Smooth muscle cell (in vitro differentiated cells): Measurements from ENCODE around the gene KCNG2. TPM values are rescaled to one million over a fixed set of nuclear protein-coding genes. Genes with fewer than 3 reads are reported as not detected.

Experiments
- DNase-seq: peaks from one replicate; lab custom pipeline; 2025; ENCODE audit not compliant: unreplicated experiment; lab: John Stamatoyannopoulos, UW
- H2AFZ ChIP-seq: fragments of 200-600 bp; sonication (generic); 2 replicates; pipeline ENCODE4 v1.6.0; 2016; ENCODE audit warnings: antibody characterized with exemption, low read depth, mild to moderate bottlenecking
- H3F3A ChIP-seq: fragments of 200-600 bp; sonication (generic); 2 replicates; pipeline ENCODE4 v1.6.0; 2017; ENCODE audit warnings: antibody characterized with exemption, low read depth
- H3K27ac ChIP-seq: fragments of 200-600 bp; sonication (generic); 2 replicates; pipeline ENCODE4 v1.5.1; 2016; ENCODE audit warnings: low read depth, mild to moderate bottlenecking
- H3K27me3 ChIP-seq: fragments of 200-600 bp; sonication (generic); 2 replicates; pipeline ENCODE4 v1.6.1; 2016; ENCODE audit warnings: low read depth, mild to moderate bottlenecking
- H3K36me3 ChIP-seq: fragments of 200-600 bp; sonication (generic); 2 replicates; pipeline ENCODE4 v1.5.1; 2016; ENCODE audit warnings: low read depth
- H3K4me1 ChIP-seq: fragments of 200-600 bp; sonication (generic); 2 replicates; pipeline ENCODE4 v1.5.1; 2016; ENCODE audit warnings: low read depth
- H3K4me2 ChIP-seq: fragments of 200-600 bp; sonication (generic); 2 replicates; pipeline ENCODE4 v1.6.0; 2016; ENCODE audit warnings: mild to moderate bottlenecking
- H3K4me3 ChIP-seq: fragments of 200-600 bp; sonication (generic); 2 replicates; pipeline ENCODE4 v1.5.1; 2016; ENCODE audit warnings: mild to moderate bottlenecking
- H3K79me2 ChIP-seq: fragments of 200-600 bp; sonication (generic); 2 replicates; pipeline ENCODE4 v1.6.0; 2016; ENCODE audit warnings: low read depth, mild to moderate bottlenecking
- H3K9ac ChIP-seq: fragments of 200-600 bp; sonication (generic); 2 replicates; pipeline ENCODE4 v1.6.0; 2016; ENCODE audit warnings: low read depth
- H3K9me3 ChIP-seq: fragments of 200-600 bp; sonication (generic); replicated peaks from 2 replicates; pipeline ENCODE4 v1.5.1; 2016; ENCODE audit warnings: low read depth
- H4K20me1 ChIP-seq: fragments of 200-600 bp; sonication (generic); 2 replicates; pipeline ENCODE4 v1.6.0; 2016; ENCODE audit warnings: low read depth
- CTCF ChIP-seq: fragments of 200-600 bp; sonication (generic); IDR thresholded peaks from 2 replicates; pipeline ENCODE4 v1.5.1; 2017; ENCODE audit warnings: borderline replicate concordance, mild to moderate bottlenecking, antibody characterized with exemption; ENCODE audit not compliant: insufficient read depth, poor library complexity, severe bottlenecking
- WGBS: methylation state at CpG from one replicate; pipeline ENCODE4 v1.1.7; 2016; ENCODE audit warnings: low lambda C conversion rate; 5-methylcytosine and 5-hydroxymethylcytosine counted together
- polyA plus RNA-seq: library from polyadenylated mRNA; unstranded; fragments of >200 nt; fragmentation: Nextera tagmentation; extraction: Ambion mirVana; gene quantifications from 2 replicates; pipeline ENCODE4 v1.2.1, GENCODE V29; 2016
- total RNA-seq: library from RNA; depleted of rRNA; stranded (reverse); fragments of >200 nt; gene quantifications from 2 replicates; pipeline ENCODE4 v1.2.3, GENCODE V29; 2014

The KCNG2 gene
- total and polyA plus RNA-seq, 2 experiments from 2014 or later, result 0.17 TPM; not detected in 1

- Histone ChIP-seq H3K4me3 (no peak overlapping the region), H3K9me3 (no peaks in the 10 kb centered on the region), H3K36me3 (no peaks in the 10 kb centered on the region), H3K79me2 (peaks cover 4% of the 10 kb centered on the region), H3K27ac (no peak overlapping the region), H3F3A (no peaks in the 10 kb centered on the region), H2AFZ (no peak overlapping the region), H3K27me3 (no peaks in the 10 kb centered on the region), H4K20me1 (peaks cover 38% of the 10 kb centered on the region), H3K4me2 (no peak overlapping the region), H3K4me1 (no peaks in the 10 kb centered on the region), H3K9ac (no peak overlapping the region)
- TF ChIP-seq CTCF, result no peak
- no peak for DNase-seq
- 92% methylated on average over 28 of the region's 28 CpGs for WGBS
These were observed 115.5 kb downstream of the KCNG2 start for GRCh38 chr18:79912994-79913831.

- 91% methylated on average over 20 of the region's 20 CpGs for WGBS
- no peaks in the 10 kb centered on the region for H3K36me3 ChIP-seq
- H3F3A ChIP-seq, result no peaks in the 10 kb centered on the region
- H4K20me1 ChIP-seq, result peaks cover 38% of the 10 kb centered on the region
- no peak overlapping the region for H2AFZ ChIP-seq
- no peak overlapping the region for H3K27ac ChIP-seq
- H3K4me2 ChIP-seq, result no peak overlapping the region
- no peak for DNase-seq
- H3K27me3 ChIP-seq, result no peaks in the 10 kb centered on the region
- H3K4me3 ChIP-seq, result no peak overlapping the region
- H3K79me2 ChIP-seq, result peaks cover 4% of the 10 kb centered on the region
- no peak overlapping the region for H3K9ac ChIP-seq
- no peaks in the 10 kb centered on the region for H3K9me3 ChIP-seq
- TF ChIP-seq CTCF, result no peak
- no peaks in the 10 kb centered on the region for H3K4me1 ChIP-seq
These were observed 116.9 kb downstream of the KCNG2 start for GRCh38 chr18:79914614-79915160.

- no peaks in the 10 kb centered on the region for H3K4me1 ChIP-seq
- no peaks in the 10 kb centered on the region for H3K27me3 ChIP-seq
- no peaks in the 10 kb centered on the region for H3K36me3 ChIP-seq
- no peak overlapping the region for H3K27ac ChIP-seq
- no peak overlapping the region for H3K9ac ChIP-seq
- no peak overlapping the region for H3K4me2 ChIP-seq
- WGBS, result 95% methylated on average over 45 of the region's 50 CpGs
- no peak for TF ChIP-seq CTCF
- H3K79me2 ChIP-seq, result peaks cover 2% of the 10 kb centered on the region
- H3F3A ChIP-seq, result no peaks in the 10 kb centered on the region
- no peak overlapping the region for H3K4me3 ChIP-seq
- DNase-seq, result no peak
- H4K20me1 ChIP-seq, result peaks cover 35% of the 10 kb centered on the region
- H2AFZ ChIP-seq, result no peak overlapping the region
- no peaks in the 10 kb centered on the region for H3K9me3 ChIP-seq
These were observed 117.7 kb downstream of the KCNG2 start for GRCh38 chr18:79915161-79916127.
